ENCODE results near the gene ABHD4.

Gene ABHD4

DNA sequence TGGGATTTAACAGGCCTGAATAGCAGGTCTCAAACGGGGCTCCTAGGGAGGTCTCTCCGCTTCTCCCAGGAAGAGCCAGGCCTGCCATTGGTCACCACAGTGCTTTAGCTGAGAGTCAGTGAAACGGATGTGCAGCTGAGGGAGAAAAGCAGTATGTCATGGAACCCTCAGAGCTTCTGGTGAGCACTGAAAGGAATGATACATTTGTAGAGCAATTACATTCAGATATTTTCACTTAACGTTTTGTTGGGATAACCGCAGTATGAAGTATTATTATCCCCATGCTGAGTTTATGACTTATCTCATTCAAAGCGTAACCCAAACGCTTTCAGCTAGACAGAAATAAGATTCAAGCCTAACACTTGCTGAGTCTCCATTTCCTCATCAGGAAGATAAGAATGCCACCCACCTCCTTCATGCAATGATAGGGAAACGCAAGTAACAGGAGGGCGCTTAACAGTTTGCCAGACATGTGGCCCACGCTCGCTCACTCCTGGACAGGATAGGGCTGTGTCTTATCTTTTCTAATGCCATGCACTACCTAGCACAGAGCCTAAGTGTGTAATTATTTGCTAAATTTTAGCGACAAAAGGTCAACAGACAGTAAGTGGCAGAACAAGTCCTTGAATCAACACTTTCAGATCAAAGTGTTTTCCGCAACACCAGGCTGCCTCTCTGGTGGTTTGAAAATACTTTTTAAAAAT lies 37.3 kb upstream of the ABHD4 start:
- H2AFZ ChIP-seq (ENCODE audit: low read length): no peak overlapping the region
- H3K23ac ChIP-seq (ENCODE audit: low read depth, low read length, poor library complexity): no peak overlapping the region
- peaks cover 3% of the 10 kb centered on the region for H3K79me1 ChIP-seq (ENCODE audit: low read depth, low read length)
- no peaks in the 10 kb centered on the region for H3K27me3 ChIP-seq (ENCODE audit: control insufficient read depth in 3 of 3, insufficient read depth in 3 of 3, low read depth in 1 of 3, low read length in 3 of 3)
- no peak overlapping the region for H2BK5ac ChIP-seq (ENCODE audit: low read length)
- no peak for DNase-seq (ENCODE audit: low spot score)
- no peak overlapping the region for H2BK15ac ChIP-seq (ENCODE audit: low read length)
- H3K4me3 ChIP-seq (ENCODE audit: low read length in 2 of 2): no peak overlapping the region
- H4K8ac ChIP-seq (ENCODE audit: low read depth, low read length): no peak overlapping the region
- H3K4ac ChIP-seq (ENCODE audit: low read length): no peak overlapping the region
- H3K4me2 ChIP-seq (ENCODE audit: insufficient read depth, low read length, poor library complexity, severe bottlenecking): no peak overlapping the region
- H2BK12ac ChIP-seq (ENCODE audit: low read length): no peak overlapping the region
- H4K91ac ChIP-seq (ENCODE audit: low read depth, low read length, poor library complexity): no peak overlapping the region
- H2AK5ac ChIP-seq (ENCODE audit: low read depth, low read length): no peak overlapping the region
- H3K9ac ChIP-seq (ENCODE audit: low read depth, low read length, poor library complexity): no peak overlapping the region
- H3K4me1 ChIP-seq (ENCODE audit: control insufficient read depth in 2 of 2, insufficient read depth in 1 of 2, low read depth in 1 of 2, low read length in 2 of 2): peaks cover 11 to 27% of the 10 kb centered on the region in 2 donors
- no peaks in the 10 kb centered on the region for H3K9me3 ChIP-seq (replicated peaks in 1 of 2; ENCODE audit: control insufficient read depth in 2 of 2, insufficient read depth in 1 of 2, low read depth in 1 of 2, low read length in 2 of 2)
- H2BK120ac ChIP-seq (ENCODE audit: low read depth, low read length): no peak overlapping the region
- no peak overlapping the region for H3K27ac ChIP-seq (replicated peaks; ENCODE audit: low read length)
- WGBS, 2 donors (ENCODE audit: extremely low coverage in 2 of 2, insufficient read length in 2 of 2, insufficient replicate concordance in 1 of 2): no CpG with 5 or more reads among the region's 13 CpGs
- no peak overlapping the region for H3K18ac ChIP-seq (ENCODE audit: low read length)
- peaks cover 5 to 29% of the 10 kb centered on the region in 2 donors for H3K36me3 ChIP-seq (replicated peaks in 1 of 2; ENCODE audit: control insufficient read depth in 2 of 2, insufficient read depth in 2 of 2, low read length in 2 of 2)
- no peak overlapping the region for H3K14ac ChIP-seq (ENCODE audit: low read length)

DNA sequence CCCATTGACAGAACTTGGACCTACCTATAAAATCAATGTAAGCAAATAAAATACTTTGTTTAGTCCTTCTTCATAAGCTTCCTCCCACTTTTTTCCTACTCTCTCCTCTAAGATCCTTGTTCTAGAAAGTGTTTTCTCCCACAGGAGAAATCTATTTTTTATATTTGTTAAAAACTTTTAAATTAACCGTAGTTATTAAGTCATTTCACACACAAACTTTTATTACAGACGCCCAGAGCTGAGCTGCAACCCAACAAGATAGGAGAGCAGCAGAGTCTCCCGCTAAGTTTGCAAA lies 36.8 kb upstream of the ABHD4 start:
- H3K18ac ChIP-seq (ENCODE audit: low read length): no peak overlapping the region
- no peak overlapping the region for H2AK5ac ChIP-seq (ENCODE audit: low read depth, low read length)
- H3K4me3 ChIP-seq (ENCODE audit: low read length in 2 of 2): no peak overlapping the region
- H3K4me2 ChIP-seq (ENCODE audit: insufficient read depth, low read length, poor library complexity, severe bottlenecking): no peak overlapping the region
- H3K9me3 ChIP-seq (replicated peaks in 1 of 2; ENCODE audit: control insufficient read depth in 2 of 2, insufficient read depth in 1 of 2, low read depth in 1 of 2, low read length in 2 of 2): no peaks in the 10 kb centered on the region
- no peak overlapping the region for H4K91ac ChIP-seq (ENCODE audit: low read depth, low read length, poor library complexity)
- peaks cover 3% of the 10 kb centered on the region for H3K79me1 ChIP-seq (ENCODE audit: low read depth, low read length)
- H3K14ac ChIP-seq (ENCODE audit: low read length): no peak overlapping the region
- H2BK120ac ChIP-seq (ENCODE audit: low read depth, low read length): no peak overlapping the region
- H2BK5ac ChIP-seq (ENCODE audit: low read length): no peak overlapping the region
- H3K27ac ChIP-seq (replicated peaks; ENCODE audit: low read length): no peak overlapping the region
- no peak overlapping the region for H2AFZ ChIP-seq (ENCODE audit: low read length)
- H2BK15ac ChIP-seq (ENCODE audit: low read length): no peak overlapping the region
- H2BK12ac ChIP-seq (ENCODE audit: low read length): no peak overlapping the region
- peaks cover 6 to 34% of the 10 kb centered on the region in 2 donors for H3K36me3 ChIP-seq (replicated peaks in 1 of 2; ENCODE audit: control insufficient read depth in 2 of 2, insufficient read depth in 2 of 2, low read length in 2 of 2)
- H3K9ac ChIP-seq (ENCODE audit: low read depth, low read length, poor library complexity): no peak overlapping the region
- no peak overlapping the region for H3K4ac ChIP-seq (ENCODE audit: low read length)
- H3K27me3 ChIP-seq (ENCODE audit: control insufficient read depth in 3 of 3, insufficient read depth in 3 of 3, low read depth in 1 of 3, low read length in 3 of 3): no peaks in the 10 kb centered on the region
- H3K4me1 ChIP-seq (ENCODE audit: control insufficient read depth in 2 of 2, insufficient read depth in 1 of 2, low read depth in 1 of 2, low read length in 2 of 2): peaks cover 11 to 27% of the 10 kb centered on the region in 2 donors
- H4K8ac ChIP-seq (ENCODE audit: low read depth, low read length): no peak overlapping the region
- no CpG with 5 or more reads among the region's 3 CpGs for WGBS, 2 donors (ENCODE audit: extremely low coverage in 2 of 2, insufficient read length in 2 of 2, insufficient replicate concordance in 1 of 2)
- H3K23ac ChIP-seq (ENCODE audit: low read depth, low read length, poor library complexity): no peak overlapping the region
- DNase-seq (ENCODE audit: low spot score): no peak

DNA sequence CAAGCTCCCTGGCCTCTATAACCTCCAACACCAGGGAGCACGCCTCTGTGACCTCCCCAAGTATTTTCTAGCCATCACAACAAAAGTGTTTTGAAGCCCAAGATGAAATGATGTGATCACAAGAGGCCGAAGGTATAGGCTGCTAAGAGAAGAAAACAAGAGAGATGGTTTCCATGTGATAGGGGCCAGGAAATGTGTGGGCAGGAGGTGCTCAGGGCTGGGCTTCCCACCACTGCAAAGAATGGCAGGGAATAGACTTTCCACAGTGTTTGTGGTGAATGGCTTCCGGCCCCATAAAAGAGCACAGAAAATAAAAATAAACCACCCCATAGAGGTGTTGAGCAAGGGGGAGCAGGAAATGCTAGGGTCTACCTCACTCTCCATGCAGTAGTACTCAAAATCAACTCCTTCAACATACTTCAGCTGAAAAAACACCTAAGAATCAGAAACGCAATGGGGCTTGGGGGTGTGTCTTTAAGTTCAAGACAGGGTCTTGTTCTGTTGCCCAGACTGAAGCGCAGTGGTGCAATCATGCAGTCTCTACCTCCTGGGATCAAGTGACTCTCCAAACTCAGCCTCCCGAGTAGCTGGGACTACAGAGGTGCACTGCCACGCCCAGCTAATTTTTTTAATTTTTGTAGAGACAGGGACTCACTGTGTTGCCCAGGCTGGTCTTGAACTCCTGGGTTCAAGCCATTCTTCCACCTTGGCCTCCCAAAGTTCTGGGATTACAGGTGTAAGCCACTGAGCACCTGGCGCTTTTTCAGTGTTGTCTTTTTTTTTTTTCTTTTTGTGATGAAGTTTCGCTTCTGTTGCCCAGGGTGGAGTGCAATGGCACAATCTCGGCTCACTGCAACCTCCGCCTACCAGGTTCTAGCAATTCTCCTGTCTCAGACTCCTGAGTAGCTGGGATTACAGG lies 36.2 kb upstream of the ABHD4 start:
- Histone ChIP-seq H3K4me3 (ENCODE audit: low read length in 2 of 2) (no peak overlapping the region), H2AK5ac (ENCODE audit: low read depth, low read length) (no peak overlapping the region), H4K8ac (ENCODE audit: low read depth, low read length) (no peak overlapping the region), H3K4me1 (ENCODE audit: control insufficient read depth in 2 of 2, insufficient read depth in 1 of 2, low read depth in 1 of 2, low read length in 2 of 2) (peaks cover 11 to 24% of the 10 kb centered on the region in 2 donors), H2BK120ac (ENCODE audit: low read depth, low read length) (no peak overlapping the region), H3K27ac (replicated peaks; ENCODE audit: low read length) (no peak overlapping the region), H2BK15ac (ENCODE audit: low read length) (no peak overlapping the region), H3K4me2 (ENCODE audit: insufficient read depth, low read length, poor library complexity, severe bottlenecking) (no peak overlapping the region), H3K9ac (ENCODE audit: low read depth, low read length, poor library complexity) (no peak overlapping the region), H3K27me3 (ENCODE audit: control insufficient read depth in 3 of 3, insufficient read depth in 3 of 3, low read depth in 1 of 3, low read length in 3 of 3) (no peaks in the 10 kb centered on the region), H3K4ac (ENCODE audit: low read length) (no peak overlapping the region), H2AFZ (ENCODE audit: low read length) (no peak overlapping the region), H3K18ac (ENCODE audit: low read length) (no peak overlapping the region), H2BK5ac (ENCODE audit: low read length) (no peak overlapping the region), H3K9me3 (replicated peaks in 1 of 2; ENCODE audit: control insufficient read depth in 2 of 2, insufficient read depth in 1 of 2, low read depth in 1 of 2, low read length in 2 of 2) (no peaks in the 10 kb centered on the region), H2BK12ac (ENCODE audit: low read length) (no peak overlapping the region), H4K91ac (ENCODE audit: low read depth, low read length, poor library complexity) (no peak overlapping the region), H3K79me1 (ENCODE audit: low read depth, low read length) (no peaks in the 10 kb centered on the region), H3K23ac (ENCODE audit: low read depth, low read length, poor library complexity) (no peak overlapping the region), H3K14ac (ENCODE audit: low read length) (no peak overlapping the region), H3K36me3 (replicated peaks in 1 of 2; ENCODE audit: control insufficient read depth in 2 of 2, insufficient read depth in 2 of 2, low read length in 2 of 2) (peaks cover 6 to 40% of the 10 kb centered on the region in 2 donors)
- no CpG with 5 or more reads among the region's 11 CpGs for WGBS, 2 donors (ENCODE audit: extremely low coverage in 2 of 2, insufficient read length in 2 of 2, insufficient replicate concordance in 1 of 2)
- DNase-seq (ENCODE audit: low spot score): no peak

DNA sequence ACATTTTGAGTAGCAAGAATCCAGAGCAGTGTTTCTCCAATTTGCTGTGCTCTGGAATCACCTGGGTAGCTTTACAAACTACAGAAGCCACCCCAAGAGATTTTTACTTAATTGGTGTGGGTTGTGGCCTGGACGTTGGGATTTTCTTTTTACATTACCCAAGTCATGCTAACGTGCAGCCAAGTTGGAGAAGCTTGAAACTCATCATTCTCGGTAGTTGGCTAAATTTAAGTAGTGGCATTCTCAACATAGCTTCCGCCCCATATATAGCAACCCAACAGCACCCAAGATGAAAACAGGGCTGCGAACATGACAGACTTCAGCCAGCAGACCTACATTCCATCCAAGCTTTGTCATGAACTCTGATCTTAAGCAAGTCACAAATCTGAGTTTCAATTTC lies 34.1 kb upstream of the ABHD4 start:
- Histone ChIP-seq H2AK5ac (ENCODE audit: low read depth, low read length) (no peak overlapping the region), H2BK5ac (ENCODE audit: low read length) (no peak overlapping the region), H3K4me3 (ENCODE audit: low read length in 2 of 2) (no peak overlapping the region), H2AFZ (ENCODE audit: low read length) (no peak overlapping the region), H3K36me3 (replicated peaks in 1 of 2; ENCODE audit: control insufficient read depth in 2 of 2, insufficient read depth in 2 of 2, low read length in 2 of 2) (peaks cover 6 to 60% of the 10 kb centered on the region in 2 donors), H2BK12ac (ENCODE audit: low read length) (no peak overlapping the region), H3K4me2 (ENCODE audit: insufficient read depth, low read length, poor library complexity, severe bottlenecking) (no peak overlapping the region), H3K79me1 (ENCODE audit: low read depth, low read length) (no peaks in the 10 kb centered on the region), H3K14ac (ENCODE audit: low read length) (no peak overlapping the region), H3K4ac (ENCODE audit: low read length) (no peak overlapping the region), H4K91ac (ENCODE audit: low read depth, low read length, poor library complexity) (no peak overlapping the region), H3K27ac (replicated peaks; ENCODE audit: low read length) (no peak overlapping the region), H3K9me3 (replicated peaks in 1 of 2; ENCODE audit: control insufficient read depth in 2 of 2, insufficient read depth in 1 of 2, low read depth in 1 of 2, low read length in 2 of 2) (no peaks in the 10 kb centered on the region), H2BK15ac (ENCODE audit: low read length) (no peak overlapping the region), H3K4me1 (ENCODE audit: control insufficient read depth in 2 of 2, insufficient read depth in 1 of 2, low read depth in 1 of 2, low read length in 2 of 2) (peaks cover 8 to 16% of the 10 kb centered on the region in 2 donors), H4K8ac (ENCODE audit: low read depth, low read length) (no peak overlapping the region), H3K9ac (ENCODE audit: low read depth, low read length, poor library complexity) (no peak overlapping the region), H3K23ac (ENCODE audit: low read depth, low read length, poor library complexity) (no peak overlapping the region), H3K18ac (ENCODE audit: low read length) (no peak overlapping the region), H3K27me3 (ENCODE audit: control insufficient read depth in 3 of 3, insufficient read depth in 3 of 3, low read depth in 1 of 3, low read length in 3 of 3) (no peaks in the 10 kb centered on the region), H2BK120ac (ENCODE audit: low read depth, low read length) (no peak overlapping the region)
- no peak for DNase-seq (ENCODE audit: low spot score)
- WGBS, 2 donors (ENCODE audit: extremely low coverage in 2 of 2, insufficient read length in 2 of 2, insufficient replicate concordance in 1 of 2): no CpG with 5 or more reads among the region's 5 CpGs

Data from neuronal stem cell (in vitro differentiated cells).